ACC112 (cell line): Measurements from ENCODE around the gene DLG2.

Experiments
- H2AFZ ChIP-seq: fragments of 200-600 bp; sonication (generic); one replicate; pipeline ENCODE4 v1.6.0; 2017; ENCODE audit warnings: antibody characterized with exemption, low read length; ENCODE audit not compliant: unreplicated experiment
- H3K27ac ChIP-seq: fragments of 200-600 bp; sonication (generic); 2 replicates; pipeline ENCODE4 v1.5.1; 2014; ENCODE audit warnings: low read depth, mild to moderate bottlenecking, antibody characterized with exemption, low read length, moderate library complexity
- H3K27me3 ChIP-seq: fragments of 200-600 bp; sonication (generic); 2 replicates; pipeline ENCODE4 v1.6.1; 2014; ENCODE audit warnings: mild to moderate bottlenecking, antibody characterized with exemption, low read length, moderate library complexity, mixed read lengths; ENCODE audit not compliant: insufficient read depth
- H3K36me3 ChIP-seq: fragments of 200-600 bp; sonication (generic); 2 replicates; pipeline ENCODE4 v1.6.1; 2016; ENCODE audit warnings: mild to moderate bottlenecking, antibody characterized with exemption, low read length, moderate library complexity, mixed read lengths; ENCODE audit not compliant: insufficient read depth
- H3K4me1 ChIP-seq: fragments of 200-600 bp; sonication (generic); one replicate; pipeline ENCODE4 v1.6.1; 2016; ENCODE audit warnings: low read length, mixed read lengths; ENCODE audit not compliant: insufficient read depth, unreplicated experiment, control insufficient read depth
- H3K4me3 ChIP-seq: fragments of 200-600 bp; sonication (generic); 2 replicates; pipeline ENCODE4 v1.5.1; 2014; ENCODE audit warnings: mild to moderate bottlenecking, low read depth, low read length
- H3K79me2 ChIP-seq: fragments of 200-600 bp; sonication (generic); one replicate; pipeline ENCODE4 v1.6.0; 2016; ENCODE audit warnings: low read length; ENCODE audit not compliant: control insufficient read depth, unreplicated experiment, insufficient read depth

Gene DLG2

GRCh38 chr11:83827940-83828554, 1799.1 kb downstream of the DLG2 start:
- Histone ChIP-seq H3K27ac (peak overlapping the region; percentile 4; the same call in 1 of the 2 replicates), H3K4me3 (peak overlapping the region; percentile 62), H3K27me3 (no peaks in the 10 kb centered on the region), H3K79me2 (no peaks in the 10 kb centered on the region), H3K36me3 (no peaks in the 10 kb centered on the region), H3K4me1 (peaks cover 21% of the 10 kb centered on the region), H2AFZ (peak overlapping the region; percentile 73)

DNA sequence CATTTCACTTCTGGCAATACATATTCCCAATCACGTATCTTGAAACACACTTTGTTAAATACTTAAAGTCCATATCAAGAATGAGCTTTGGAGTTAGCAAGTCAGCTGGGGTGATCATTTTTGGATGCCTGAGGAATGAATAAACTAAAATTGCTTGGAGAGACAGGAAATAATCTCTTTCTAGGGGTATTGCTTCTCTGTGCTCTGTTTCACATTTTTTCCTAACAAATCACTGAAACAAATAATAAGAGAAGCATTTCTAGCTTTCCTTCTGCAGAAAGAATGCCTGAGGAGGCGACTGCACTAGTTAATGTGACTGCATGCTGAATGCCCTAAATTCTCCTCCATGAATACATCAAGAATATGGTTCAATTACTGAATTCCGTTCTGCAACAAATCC, 1799.6 kb downstream of the DLG2 start:
- Histone ChIP-seq H2AFZ (peak overlapping the region; percentile 3), H3K36me3 (no peaks in the 10 kb centered on the region), H3K4me1 (peaks cover 21% of the 10 kb centered on the region), H3K27ac (peak overlapping the region; percentile 4; the same call in 1 of the 2 replicates), H3K27me3 (no peaks in the 10 kb centered on the region), H3K79me2 (no peaks in the 10 kb centered on the region), H3K4me3 (peak overlapping the region; percentile 62)

GRCh38 chr11:83826078-83826477, 1801.1 kb downstream of the DLG2 start:
- Histone ChIP-seq H3K4me1 (peaks cover 21% of the 10 kb centered on the region), H3K4me3 (no peak overlapping the region), H3K79me2 (no peaks in the 10 kb centered on the region), H3K36me3 (no peaks in the 10 kb centered on the region), H2AFZ (peak overlapping the region; percentile 15), H3K27ac (no peak overlapping the region), H3K27me3 (no peaks in the 10 kb centered on the region)

DNA sequence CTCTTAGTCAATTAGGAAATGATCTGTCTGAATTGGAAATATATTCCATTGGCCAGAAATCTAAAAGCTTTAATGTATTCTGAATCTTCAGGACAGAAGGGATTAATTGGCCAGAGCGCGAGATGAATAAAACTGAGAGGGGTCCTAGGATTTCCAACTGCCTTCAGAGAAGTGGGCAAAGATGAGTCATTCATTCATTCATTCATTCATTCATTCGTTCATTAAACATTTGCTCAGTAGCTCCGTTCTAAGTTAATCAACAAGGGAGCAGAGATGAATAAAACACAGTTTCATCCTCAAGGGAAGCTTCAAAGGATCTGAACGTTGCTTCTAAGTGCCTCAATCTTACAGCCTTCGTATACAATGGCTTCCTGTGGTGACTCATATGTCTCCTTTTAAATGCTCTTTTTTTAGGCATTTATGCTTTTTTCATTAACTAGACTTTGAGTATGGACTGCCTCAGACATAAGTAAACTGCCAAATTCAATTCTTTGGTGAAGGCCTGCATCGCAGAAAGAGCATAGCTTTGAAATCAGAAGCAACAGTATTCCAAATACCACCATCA, 1803.6 kb downstream of the DLG2 start:
- H3K4me1 ChIP-seq, result peaks cover 27% of the 10 kb centered on the region
- no peak overlapping the region for H2AFZ ChIP-seq
- H3K4me3 ChIP-seq, result no peak overlapping the region
- H3K79me2 ChIP-seq, result no peaks in the 10 kb centered on the region
- no peaks in the 10 kb centered on the region for H3K27me3 ChIP-seq
- H3K27ac ChIP-seq, result no peak overlapping the region
- H3K36me3 ChIP-seq, result no peaks in the 10 kb centered on the region

- Histone ChIP-seq H3K36me3 (no peaks in the 10 kb centered on the region), H3K79me2 (no peaks in the 10 kb centered on the region), H3K4me1 (peaks cover 29% of the 10 kb centered on the region), H3K4me3 (no peak overlapping the region), H3K27me3 (no peaks in the 10 kb centered on the region), H2AFZ (no peak overlapping the region), H3K27ac (no peak overlapping the region)
Measured at GRCh38 chr11:83819931-83820549, 1807.1 kb downstream of the DLG2 start.

GRCh38 chr11:83818349-83818748, 1808.8 kb downstream of the DLG2 start:
- no peak overlapping the region for H3K4me3 ChIP-seq
- no peak overlapping the region for H3K27ac ChIP-seq
- no peaks in the 10 kb centered on the region for H3K36me3 ChIP-seq
- peaks cover 25% of the 10 kb centered on the region for H3K4me1 ChIP-seq
- H3K27me3 ChIP-seq, result peaks cover 3% of the 10 kb centered on the region; the same call in 1 of the 2 replicates
- no peaks in the 10 kb centered on the region for H3K79me2 ChIP-seq
- no peak overlapping the region for H2AFZ ChIP-seq

- H3K4me1 ChIP-seq, result peaks cover 25% of the 10 kb centered on the region
- H3K36me3 ChIP-seq, result no peaks in the 10 kb centered on the region
- H3K27me3 ChIP-seq, result peaks cover 20% of the 10 kb centered on the region
- H3K79me2 ChIP-seq, result no peaks in the 10 kb centered on the region
- no peak overlapping the region for H3K27ac ChIP-seq
- no peak overlapping the region for H3K4me3 ChIP-seq
- no peak overlapping the region for H2AFZ ChIP-seq
Measured at GRCh38 chr11:83816572-83817187, 1810.5 kb downstream of the DLG2 start.

DNA sequence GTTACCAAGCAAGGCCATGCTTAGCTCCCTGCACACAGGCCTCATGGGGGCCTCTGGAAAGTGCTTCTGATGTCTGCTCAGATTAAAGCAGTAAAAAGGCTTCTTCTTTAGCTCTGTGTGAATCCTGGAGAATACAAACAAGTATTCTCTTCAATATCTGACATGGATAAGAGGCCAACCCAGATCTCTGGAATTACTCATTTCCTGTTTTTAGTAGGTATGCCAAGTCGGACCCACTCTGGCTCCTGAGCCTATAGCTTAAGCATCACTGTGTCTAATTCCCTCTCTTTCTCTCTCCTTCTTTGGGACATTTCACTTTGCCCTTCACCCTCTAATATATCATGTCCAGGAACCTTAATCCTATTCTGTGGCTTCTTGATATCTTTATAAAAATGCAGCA, 1811.4 kb downstream of the DLG2 start:
- H3K27me3 ChIP-seq, result peaks cover 29% of the 10 kb centered on the region
- H3K36me3 ChIP-seq, result no peaks in the 10 kb centered on the region
- H3K4me1 ChIP-seq, result peaks cover 25% of the 10 kb centered on the region
- H2AFZ ChIP-seq, result no peak overlapping the region
- no peaks in the 10 kb centered on the region for H3K79me2 ChIP-seq
- no peak overlapping the region for H3K27ac ChIP-seq
- no peak overlapping the region for H3K4me3 ChIP-seq

GRCh38 chr11:83813296-83813695, 1813.8 kb downstream of the DLG2 start:
- Histone ChIP-seq H3K79me2 (no peaks in the 10 kb centered on the region), H3K4me1 (peaks cover 15% of the 10 kb centered on the region), H3K27me3 (peaks cover 51% of the 10 kb centered on the region)

DNA sequence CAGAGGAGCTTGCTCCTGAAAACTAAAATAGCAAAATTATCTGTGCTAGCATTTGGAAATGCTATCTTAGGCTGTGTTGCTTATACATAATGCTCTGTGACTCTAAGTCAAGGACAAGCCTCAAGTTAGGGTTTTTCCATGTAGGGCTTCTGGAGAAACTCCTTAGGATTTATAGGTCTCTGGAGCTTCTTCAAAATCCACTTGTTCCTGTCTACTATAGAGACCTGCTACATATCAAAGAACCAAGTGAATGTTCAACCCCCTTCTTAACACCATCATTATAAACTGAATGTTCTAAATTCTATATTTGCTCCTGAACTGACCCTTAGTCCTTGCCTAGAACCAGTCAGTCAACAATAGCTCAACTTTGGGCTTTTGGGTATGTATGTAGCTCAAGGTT, 1817.9 kb downstream of the DLG2 start:
- H3K36me3 ChIP-seq, result no peaks in the 10 kb centered on the region
- no peaks in the 10 kb centered on the region for H3K79me2 ChIP-seq
- peaks cover 67% of the 10 kb centered on the region for H3K27me3 ChIP-seq
- H2AFZ ChIP-seq, result no peak overlapping the region
- H3K4me3 ChIP-seq, result no peak overlapping the region
- H3K4me1 ChIP-seq, result no peaks in the 10 kb centered on the region
- H3K27ac ChIP-seq, result no peak overlapping the region

More at GRCh38 chr11:83813296-83813695, 1813.8 kb downstream of the DLG2 start:
- Histone ChIP-seq H3K36me3 (no peaks in the 10 kb centered on the region), H3K27ac (no peak overlapping the region), H3K4me3 (no peak overlapping the region), H2AFZ (no peak overlapping the region)
